T47D (cell line): Measurements from ENCODE around the gene FGD6.
"Not testable (repeated sequence)": the region's sequence is repeated elsewhere in the genome, so short reads cannot be mapped to it uniquely, and the experiment has no call there.

Experiments used
- DNase-seq, 2 experiments: peaks; one replicate each; pipeline versions ENCODE4 v3.0.0 to v3.0.0-alpha.2; 2011 to 2012; ENCODE audit warnings: low read depth in 1 of 2, low spot score in 1 of 2
- JUND ChIP-seq: IDR thresholded peaks from 2 replicates; pipeline ENCODE4 v1.6.1; 2012; ENCODE audit warnings: low read depth
- in situ Hi-C: cut with HindIII; loops from 2 replicates; pipeline ENCODE4 v1.10.0; 2016; ENCODE audit warnings: low sequenced_read_pairs, low pct_unique_long_range_greater_than_20kb

FGD6 gene

GRCh38 chr12:95173392-95174251 lies 43.6 kb downstream of the FGD6 start:
- DNase-seq = peak in 1 of 2 experiments; percentile 35
- TF ChIP-seq JUND = no peak
- in situ Hi-C loops = no loop called here

GRCh38 chr12:95169368-95169767 lies 47.9 kb downstream of the FGD6 start:
- no peak for DNase-seq
- in situ Hi-C loops = no loop called here
- no peak for TF ChIP-seq JUND

GRCh38 chr12:95168746-95169145 lies 48.5 kb downstream of the FGD6 start:
- no peak for TF ChIP-seq JUND
- DNase-seq = no peak
- in situ Hi-C loops = no loop called here

- in situ Hi-C loops = no loop called here
- no peak for DNase-seq
- TF ChIP-seq JUND = no peak
Observed at GRCh38 chr12:95164656-95165055, 52.6 kb downstream of the FGD6 start.

GRCh38 chr12:95158919-95159318 lies 58.3 kb downstream of the FGD6 start:
- in situ Hi-C loops = no loop called here
- no peak for TF ChIP-seq JUND
- no peak for DNase-seq

- TF ChIP-seq JUND = no peak
- in situ Hi-C loops = no loop called here
- DNase-seq = no peak
Observed at GRCh38 chr12:95151821-95152220, 65.4 kb downstream of the FGD6 start.

GRCh38 chr12:95151406-95151805 lies 65.9 kb downstream of the FGD6 start:
- DNase-seq = no peak
- in situ Hi-C loops = no loop called here
- TF ChIP-seq JUND = no peak

- no peak for DNase-seq
- in situ Hi-C loops = no loop called here
- TF ChIP-seq JUND = no peak
Observed at GRCh38 chr12:95150501-95150900, 66.8 kb downstream of the FGD6 start.

- TF ChIP-seq JUND = no peak
- in situ Hi-C loops = no loop called here
- DNase-seq = no peak
Observed at GRCh38 chr12:95147866-95148265, 69.4 kb downstream of the FGD6 start.

- in situ Hi-C loops = no loop called here
- TF ChIP-seq JUND = no peak
- no peak for DNase-seq
Observed at GRCh38 chr12:95146769-95147168, 70.5 kb downstream of the FGD6 start.

GRCh38 chr12:95143621-95144205 lies 73.6 kb downstream of the FGD6 start:
- no peak for TF ChIP-seq JUND

GRCh38 chr12:95142431-95143151 lies 74.7 kb downstream of the FGD6 start:
- TF ChIP-seq JUND = no peak
- no peak for DNase-seq
- in situ Hi-C loops = no loop called here

More at GRCh38 chr12:95143621-95144205, 73.6 kb downstream of the FGD6 start:
- in situ Hi-C loops = no loop called here
- DNase-seq = no peak

- in situ Hi-C loops = no loop called here
- TF ChIP-seq JUND = no peak
- no peak for DNase-seq
Observed at GRCh38 chr12:95141310-95141709, 76.0 kb downstream of the FGD6 start.

GRCh38 chr12:95138031-95138430 lies 79.2 kb downstream of the FGD6 start:
- in situ Hi-C loops, DNase-seq: not testable (repeated sequence)
